ENCODE measurements around the gene CCL8.

- TF ChIP-seq, protein P1, sequence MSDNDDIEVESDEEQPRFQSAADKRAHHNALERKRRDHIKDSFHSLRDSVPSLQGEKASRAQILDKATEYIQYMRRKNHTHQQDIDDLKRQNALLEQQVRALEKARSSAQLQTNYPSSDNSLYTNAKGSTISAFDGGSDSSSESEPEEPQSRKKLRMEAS (IDR thresholded peaks at IDR 0.05): no peak
- TF ChIP-seq CEBPB (IDR thresholded peaks at IDR 0.05) (no peak), USF1 (IDR thresholded peaks at IDR 0.05) (no peak), FOXM1 (IDR thresholded peaks at IDR 0.05; ENCODE audit: borderline replicate concordance, low read depth) (no peak), TCF12 (IDR thresholded peaks at IDR 0.05; ENCODE audit: low read depth) (no peak), RAD21 (IDR thresholded peaks at IDR 0.05; ENCODE audit: low read depth) (no peak), EP300 (IDR thresholded peaks at IDR 0.05; ENCODE audit: borderline replicate concordance) (no peak), CREB1 (IDR thresholded peaks at IDR 0.05; ENCODE audit: low read depth) (no peak), YY1 (IDR thresholded peaks at IDR 0.05; ENCODE audit: low read depth) (no peak), EGR1 (IDR thresholded peaks at IDR 0.05) (no peak)
- TF ChIP-seq, protein P2, sequence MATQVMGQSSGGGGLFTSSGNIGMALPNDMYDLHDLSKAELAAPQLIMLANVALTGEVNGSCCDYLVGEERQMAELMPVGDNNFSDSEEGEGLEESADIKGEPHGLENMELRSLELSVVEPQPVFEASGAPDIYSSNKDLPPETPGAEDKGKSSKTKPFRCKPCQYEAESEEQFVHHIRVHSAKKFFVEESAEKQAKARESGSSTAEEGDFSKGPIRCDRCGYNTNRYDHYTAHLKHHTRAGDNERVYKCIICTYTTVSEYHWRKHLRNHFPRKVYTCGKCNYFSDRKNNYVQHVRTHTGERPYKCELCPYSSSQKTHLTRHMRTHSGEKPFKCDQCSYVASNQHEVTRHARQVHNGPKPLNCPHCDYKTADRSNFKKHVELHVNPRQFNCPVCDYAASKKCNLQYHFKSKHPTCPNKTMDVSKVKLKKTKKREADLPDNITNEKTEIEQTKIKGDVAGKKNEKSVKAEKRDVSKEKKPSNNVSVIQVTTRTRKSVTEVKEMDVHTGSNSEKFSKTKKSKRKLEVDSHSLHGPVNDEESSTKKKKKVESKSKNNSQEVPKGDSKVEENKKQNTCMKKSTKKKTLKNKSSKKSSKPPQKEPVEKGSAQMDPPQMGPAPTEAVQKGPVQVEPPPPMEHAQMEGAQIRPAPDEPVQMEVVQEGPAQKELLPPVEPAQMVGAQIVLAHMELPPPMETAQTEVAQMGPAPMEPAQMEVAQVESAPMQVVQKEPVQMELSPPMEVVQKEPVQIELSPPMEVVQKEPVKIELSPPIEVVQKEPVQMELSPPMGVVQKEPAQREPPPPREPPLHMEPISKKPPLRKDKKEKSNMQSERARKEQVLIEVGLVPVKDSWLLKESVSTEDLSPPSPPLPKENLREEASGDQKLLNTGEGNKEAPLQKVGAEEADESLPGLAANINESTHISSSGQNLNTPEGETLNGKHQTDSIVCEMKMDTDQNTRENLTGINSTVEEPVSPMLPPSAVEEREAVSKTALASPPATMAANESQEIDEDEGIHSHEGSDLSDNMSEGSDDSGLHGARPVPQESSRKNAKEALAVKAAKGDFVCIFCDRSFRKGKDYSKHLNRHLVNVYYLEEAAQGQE (IDR thresholded peaks at IDR 0.05; ENCODE audit: low read depth): no peak
These were observed 30.5 kb downstream of the CCL8 start for GRCh38 chr17:34349751-34350150.
